OCI-LY7 (cell line): ENCODE data around the gene MAP3K7CL.

Experiments used
- CTCF ChIP-seq: fragments of 200-600 bp; sonication (generic); conservative IDR thresholded peaks from 2 replicates; pipeline ENCODE4 v1.5.1; 2014; ENCODE audit warnings: mild to moderate bottlenecking, antibody characterized with exemption, low read length, moderate library complexity, mixed read lengths
- EZH2phosphoT487 ChIP-seq: fragments of 200-600 bp; sonication (generic); IDR thresholded peaks from 2 replicates; pipeline ENCODE4 v1.6.1; 2018; ENCODE audit warnings: low read depth, borderline replicate concordance, mild to moderate bottlenecking, mixed run types, antibody characterized with exemption, low read length, moderate library complexity, mixed read lengths

DNA sequence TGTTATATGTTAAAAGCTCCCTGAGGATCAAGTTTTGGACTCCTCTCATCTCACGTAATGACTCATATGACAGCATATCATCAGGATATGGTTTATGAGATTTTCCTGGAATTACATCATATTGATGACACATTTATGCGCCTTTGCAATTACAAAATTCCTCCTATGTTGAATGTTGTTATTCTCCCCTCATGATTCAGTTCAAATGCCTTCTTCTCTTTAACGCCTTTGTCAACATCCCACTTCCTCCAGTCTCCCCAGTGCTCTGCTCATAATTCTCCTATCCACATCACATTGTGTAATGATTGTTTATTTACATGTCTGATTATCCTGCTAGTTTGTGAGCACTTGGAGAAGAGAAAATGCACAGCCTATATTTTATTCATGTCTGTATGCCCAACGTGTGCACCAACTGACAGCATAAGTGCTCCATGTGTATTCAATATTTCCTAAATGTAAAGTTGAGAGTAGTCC, 87.4 kb downstream of the MAP3K7CL start:
- TF ChIP-seq CTCF (no peak), EZH2phosphoT487 (no peak)
